ENCODE data around the gene ANGPTL4. TPM values are rescaled to one million over a fixed set of nuclear protein-coding genes. Genes with fewer than 3 reads are reported as not detected.
"Not testable (repeated sequence)": the region's sequence is repeated elsewhere in the genome, so short reads cannot be mapped to it uniquely, and the experiment has no call there.

Gene ANGPTL4
- total RNA-seq, 1 donor from 2014 or later, result 5.3 TPM

DNA sequence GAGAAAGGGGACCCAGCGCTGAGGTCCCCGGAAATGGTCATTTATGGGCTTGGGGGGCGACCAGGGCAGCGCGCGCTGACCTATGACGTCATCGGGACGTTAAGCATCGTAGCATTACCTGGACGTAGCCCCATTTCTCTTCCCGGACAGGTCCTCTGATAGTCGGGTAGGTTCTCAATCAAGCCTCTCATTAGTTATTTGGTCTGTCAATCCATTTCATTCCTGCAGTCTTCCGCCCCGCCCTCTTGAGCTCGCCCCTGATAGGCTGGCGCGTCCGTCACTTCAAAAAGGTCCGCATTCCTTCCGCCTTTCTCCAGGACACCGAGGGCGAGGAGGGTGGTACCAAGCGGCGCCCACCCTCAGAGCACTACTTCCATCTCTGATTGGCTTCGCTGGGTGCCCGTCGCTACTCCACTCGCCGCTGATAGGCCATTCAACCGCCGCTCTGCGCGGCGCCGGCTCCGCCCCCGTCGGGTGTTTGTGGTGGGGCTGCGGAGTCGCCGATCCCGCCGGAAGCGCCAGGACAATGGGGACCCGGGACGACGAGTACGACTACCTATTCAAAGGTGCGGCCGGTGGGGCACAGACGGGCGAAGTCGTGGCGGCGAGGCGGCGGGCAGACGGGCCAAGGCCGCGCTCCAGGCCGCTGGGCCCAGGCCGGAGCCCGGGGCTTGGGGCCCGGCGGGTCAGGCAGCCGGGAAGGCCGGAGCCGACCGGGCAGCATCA, 26.1 kb downstream of the ANGPTL4 start, which contains the start of gene RAB11B:
Gene RAB11B (plus strand): TSS at position 470 of the 726 bp plus-strand sequence. CDS start 57 bp downstream, at position 527.
- peak; percentile 100 for DNase-seq (ENCODE audit: low spot score)

DNA sequence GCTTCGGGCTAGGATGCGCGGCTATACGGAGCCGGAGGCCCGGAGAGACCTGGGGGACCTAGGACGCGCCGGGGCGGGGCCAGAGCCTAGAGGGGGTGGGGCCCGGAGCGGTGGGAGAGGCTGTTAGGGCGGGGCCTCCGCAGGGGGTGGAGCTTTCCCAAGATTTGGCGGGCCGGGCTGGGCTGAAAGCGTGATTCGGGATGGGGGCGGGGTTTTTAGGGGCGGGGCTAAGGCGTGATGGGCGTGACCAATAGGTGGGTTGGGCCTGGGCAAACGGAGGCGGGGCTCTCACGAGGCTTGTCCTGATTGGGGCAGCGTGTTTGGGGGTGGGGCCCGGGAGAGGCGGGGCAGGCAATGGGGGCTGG, 26.6 kb downstream of the ANGPTL4 start:
- DNase-seq (ENCODE audit: low spot score), result peak; percentile 95

DNA sequence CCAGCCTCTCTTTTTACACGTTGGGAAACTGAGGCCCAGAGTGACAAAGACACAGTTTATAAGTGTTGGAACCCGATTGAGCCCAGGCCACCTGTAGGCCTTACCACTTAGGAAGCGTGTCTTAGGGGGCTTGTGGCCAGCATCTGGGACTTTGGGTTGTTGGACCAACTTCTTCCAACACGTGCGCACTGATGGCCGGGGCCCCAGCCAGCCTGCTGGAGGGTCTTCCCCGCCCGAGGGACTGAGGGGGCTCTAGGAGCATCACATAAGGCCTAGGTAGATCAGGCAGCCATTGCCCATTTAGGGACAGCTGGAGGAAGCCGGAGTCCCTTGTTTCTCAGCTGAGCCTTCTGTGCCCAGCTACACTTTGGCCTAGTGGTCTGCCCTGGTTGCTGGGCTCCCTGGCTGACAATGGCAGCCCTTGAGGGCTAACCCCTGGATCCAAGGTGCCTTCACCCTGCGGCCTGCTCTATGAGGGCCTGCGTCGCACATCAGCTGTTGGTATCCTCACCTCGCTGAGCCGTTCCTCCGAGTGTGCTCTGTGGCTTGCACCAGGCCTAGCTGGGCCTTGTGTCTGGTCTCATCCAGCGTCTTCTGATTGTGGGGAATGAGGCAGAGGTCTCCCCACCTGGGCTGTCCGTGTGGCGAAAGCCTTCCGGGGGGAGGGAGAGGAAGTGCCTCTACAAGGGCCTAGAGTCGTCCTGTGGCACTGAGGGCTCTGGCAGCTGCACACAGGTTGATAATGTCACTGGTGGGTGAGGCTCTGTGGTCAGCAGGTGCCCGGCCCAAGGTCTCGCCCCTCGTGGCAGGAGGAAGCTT, 27.5 kb downstream of the ANGPTL4 start:
- DNase-seq (ENCODE audit: low spot score), result no peak

DNA sequence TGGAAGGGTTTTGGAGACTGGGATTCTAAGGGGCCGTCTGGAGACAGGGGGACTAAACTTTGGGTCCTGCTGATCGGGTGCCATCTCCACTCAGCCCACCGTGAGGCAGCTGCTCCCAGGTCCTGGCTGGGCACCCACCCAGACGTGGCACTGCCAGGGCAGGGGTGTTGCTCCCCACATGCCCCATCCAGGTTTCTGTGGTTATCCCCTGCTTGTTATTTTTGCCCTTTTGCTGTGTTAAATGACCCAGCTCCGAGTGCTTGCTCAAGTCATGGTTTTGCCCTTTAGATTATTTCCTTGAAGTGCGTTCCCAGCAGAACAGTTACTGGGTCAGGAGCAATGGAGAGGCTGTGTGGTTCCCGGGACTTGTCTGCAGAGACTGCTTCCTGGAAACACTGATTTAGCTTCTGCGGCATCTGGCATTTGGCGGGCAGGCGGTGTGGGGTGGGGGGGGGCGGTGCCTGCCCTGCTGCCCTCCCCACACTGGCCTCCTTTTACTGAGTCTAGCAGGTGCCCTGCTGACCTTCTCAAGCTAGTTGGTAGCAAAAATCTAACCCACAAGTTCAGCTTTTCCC, 28.1 kb downstream of the ANGPTL4 start:
- no peak for DNase-seq (ENCODE audit: low spot score)

DNA sequence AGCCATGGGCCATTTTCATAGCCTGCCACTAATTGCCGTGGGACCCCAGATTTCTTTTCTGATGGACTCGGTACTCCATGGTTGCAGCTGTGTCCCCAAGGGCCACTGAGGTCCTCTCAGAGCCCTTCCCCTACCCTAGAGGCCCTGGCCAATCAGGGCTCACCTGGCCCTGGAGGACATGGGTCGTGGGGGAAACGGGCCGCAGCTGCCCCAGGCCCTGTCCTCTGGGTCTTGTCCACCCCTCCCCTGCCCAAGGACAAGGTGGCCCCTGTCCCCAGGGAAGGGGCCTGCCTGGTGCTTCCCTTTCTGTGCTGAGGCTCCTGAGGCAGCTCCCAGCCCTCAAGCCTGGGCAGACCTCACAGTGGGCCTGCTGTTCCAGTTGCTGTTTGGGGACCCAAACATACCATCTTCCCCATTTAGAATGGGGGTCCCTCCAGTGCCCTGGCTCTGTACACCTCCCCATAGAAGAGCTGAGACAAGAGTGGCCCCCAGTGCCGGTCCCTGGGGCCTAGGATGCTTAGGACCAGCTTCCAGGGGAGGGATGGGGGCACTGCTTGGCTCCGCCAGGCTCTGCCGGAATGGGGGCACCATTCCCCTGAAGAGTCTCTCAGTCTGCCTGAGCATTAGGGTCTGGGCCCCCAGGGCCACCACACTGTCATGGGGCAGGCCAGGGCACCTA, 29.4 kb downstream of the ANGPTL4 start:
- no peak for DNase-seq (ENCODE audit: low spot score)

DNA sequence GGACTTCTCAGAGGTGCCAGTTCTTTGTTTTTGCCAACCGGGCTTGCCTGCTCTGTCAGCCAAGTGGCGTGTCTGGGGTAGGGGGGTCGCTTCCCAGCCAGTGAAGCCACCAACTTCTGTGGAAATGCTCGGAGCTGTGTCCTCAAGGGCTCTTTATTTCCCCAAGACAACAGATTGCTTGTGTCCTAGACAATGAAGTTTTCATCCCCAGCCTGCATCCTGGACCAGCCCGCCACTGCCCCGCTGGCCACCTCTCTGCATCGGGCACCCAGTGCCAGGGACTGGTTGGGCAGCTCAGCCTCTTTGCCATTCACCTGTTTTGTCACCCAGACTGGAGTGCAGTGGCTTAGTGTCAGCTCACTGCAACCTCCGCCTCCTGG, 29.9 kb downstream of the ANGPTL4 start:
- DNase-seq (ENCODE audit: low spot score), result no peak

DNA sequence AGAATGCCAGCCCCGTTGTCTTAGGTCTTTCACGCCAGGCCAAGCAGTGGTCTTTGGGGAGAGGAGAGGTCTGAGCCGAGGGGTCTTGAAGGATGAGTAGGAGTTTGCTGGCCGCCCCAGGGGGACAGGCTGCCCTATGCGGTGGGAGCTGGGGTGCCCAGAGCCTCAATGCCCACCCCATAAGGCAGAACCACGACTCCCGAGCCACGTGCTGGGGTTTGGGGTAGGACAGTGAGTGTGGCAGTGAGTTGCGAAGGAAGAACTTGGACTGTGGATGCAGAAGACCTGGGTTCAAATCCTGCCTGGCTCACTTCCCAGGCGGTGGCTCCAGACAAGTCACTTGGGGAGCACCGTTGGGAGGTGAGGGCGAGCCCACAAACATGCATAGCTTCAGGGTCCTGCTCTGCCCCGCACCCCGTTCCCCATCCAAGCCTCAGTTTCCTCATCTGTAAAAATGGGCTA, 31.7 kb downstream of the ANGPTL4 start:
- no peak for DNase-seq (ENCODE audit: low spot score)

DNA sequence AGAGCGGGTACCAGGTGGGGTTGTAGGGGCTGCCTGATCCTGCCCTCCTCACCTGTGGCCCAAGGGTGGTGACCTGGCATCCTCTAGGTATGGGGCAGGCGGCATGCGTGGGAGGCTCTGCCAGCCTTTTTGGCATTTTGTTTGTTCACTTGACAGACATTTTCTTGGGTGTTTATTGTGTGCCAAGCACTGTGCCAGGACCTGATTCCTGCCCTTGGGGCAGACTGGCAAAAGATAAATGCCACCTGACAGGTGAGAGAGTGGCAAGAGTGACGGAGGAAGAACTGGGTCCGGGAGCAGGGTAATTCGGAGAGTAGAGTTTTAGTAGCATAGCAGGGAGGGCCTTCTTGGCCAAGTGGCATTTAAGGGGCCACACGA, 32.2 kb downstream of the ANGPTL4 start:
- no peak for DNase-seq (ENCODE audit: low spot score)

DNA sequence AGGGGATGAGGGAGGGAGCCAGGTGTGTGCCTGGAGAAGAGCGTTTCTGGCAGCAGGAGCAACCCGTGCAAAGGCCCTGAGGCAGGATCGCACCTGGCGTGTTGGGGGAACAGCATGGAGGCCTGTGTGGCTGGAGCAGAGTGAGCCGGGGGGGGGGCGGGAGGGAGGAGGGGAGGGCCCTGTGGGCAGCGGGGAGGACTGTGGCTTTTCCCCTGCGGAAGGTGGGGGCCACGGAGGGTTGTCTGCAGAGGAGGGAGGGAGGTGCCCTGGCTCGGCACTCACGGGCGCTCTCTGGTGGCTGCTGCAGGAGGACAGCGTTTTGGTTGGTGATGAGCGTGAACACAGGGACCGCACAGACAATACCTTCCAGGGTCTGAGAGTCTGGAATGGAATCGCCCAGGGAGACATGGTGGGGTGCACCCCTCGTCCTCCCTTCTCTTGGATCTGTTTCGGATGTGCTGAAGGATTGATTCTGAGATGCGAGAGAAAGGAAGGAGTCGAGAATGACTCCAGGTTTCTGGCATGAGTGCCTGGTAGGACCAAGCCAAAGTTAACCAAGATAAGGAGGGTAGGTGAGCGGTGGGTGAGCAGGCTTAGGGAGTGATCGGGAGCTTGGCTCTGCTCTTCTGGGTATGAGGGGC, 32.7 kb downstream of the ANGPTL4 start:
- DNase-seq (ENCODE audit: low spot score), result no peak

DNA sequence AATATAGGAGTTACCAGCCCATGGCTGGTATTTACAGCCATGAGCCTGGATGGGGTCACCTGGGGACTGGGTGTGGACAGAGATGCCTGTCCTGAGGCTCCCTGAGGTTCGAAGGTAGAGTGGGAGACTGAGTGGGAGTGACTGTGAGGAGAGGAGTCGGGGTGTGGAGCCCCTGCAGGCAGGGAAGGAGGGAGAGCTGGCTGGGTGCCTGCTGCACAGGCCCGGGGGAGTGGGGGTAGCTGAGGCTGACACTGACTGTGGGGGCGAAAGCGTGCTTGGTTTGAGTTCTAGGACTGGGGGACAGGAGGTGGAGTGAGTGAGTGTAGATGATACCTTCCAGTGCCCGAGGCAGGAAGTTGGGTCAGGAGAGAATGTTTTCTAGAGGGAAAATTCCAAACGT, 33.3 kb downstream of the ANGPTL4 start:
- no peak for DNase-seq (ENCODE audit: low spot score)

DNA sequence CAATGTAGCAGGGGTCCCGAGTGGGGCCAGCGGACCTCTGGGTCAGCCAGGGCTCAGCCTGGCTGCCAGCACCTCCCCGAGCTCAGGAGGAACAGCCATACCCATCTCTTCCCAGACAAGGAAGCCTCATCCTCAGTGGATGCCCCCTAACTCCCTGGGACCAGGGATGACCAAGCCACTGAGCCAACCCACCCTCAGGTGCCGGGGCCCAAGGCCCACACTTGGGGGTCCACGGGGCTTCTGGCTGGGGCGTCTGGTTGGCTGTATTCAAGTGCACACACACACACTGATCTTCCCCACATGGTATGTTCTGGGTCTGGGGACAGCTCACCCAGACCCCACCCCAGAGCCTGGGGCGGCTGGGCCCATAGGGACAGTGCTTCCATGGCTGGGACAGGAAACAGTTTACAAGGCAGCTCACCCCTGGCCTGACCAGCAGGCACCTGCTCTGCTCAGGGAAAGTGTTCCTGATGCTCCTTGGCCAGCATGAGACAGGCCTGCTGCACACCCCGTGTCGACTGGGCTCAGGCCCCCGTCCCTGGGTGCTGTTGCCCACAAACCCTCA, 33.9 kb downstream of the ANGPTL4 start:
- DNase-seq (ENCODE audit: low spot score), result no peak

DNA sequence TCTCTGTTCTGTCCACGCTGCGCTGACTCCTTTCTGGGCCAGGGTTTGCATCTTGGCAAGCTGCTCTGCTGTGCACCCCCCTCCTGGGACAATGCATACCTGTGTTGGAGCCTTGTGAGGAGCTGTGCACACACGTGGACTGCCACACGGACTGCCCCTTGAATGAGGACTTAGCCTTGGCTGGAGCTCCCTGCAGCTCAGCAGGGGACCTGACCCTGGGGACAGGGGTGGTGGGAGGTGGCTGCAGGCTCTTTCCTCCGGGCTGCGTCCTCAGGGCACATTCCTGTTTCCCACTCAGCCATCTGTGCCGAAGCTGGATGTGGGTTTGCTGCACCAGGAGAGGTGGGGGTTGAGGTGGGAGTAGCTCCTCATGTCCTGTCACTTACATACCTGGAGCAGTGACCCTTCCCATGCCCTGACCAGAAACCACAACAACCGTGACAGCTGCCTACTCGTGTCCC, 34.4 kb downstream of the ANGPTL4 start:
- DNase-seq (ENCODE audit: low spot score), result no peak

DNA sequence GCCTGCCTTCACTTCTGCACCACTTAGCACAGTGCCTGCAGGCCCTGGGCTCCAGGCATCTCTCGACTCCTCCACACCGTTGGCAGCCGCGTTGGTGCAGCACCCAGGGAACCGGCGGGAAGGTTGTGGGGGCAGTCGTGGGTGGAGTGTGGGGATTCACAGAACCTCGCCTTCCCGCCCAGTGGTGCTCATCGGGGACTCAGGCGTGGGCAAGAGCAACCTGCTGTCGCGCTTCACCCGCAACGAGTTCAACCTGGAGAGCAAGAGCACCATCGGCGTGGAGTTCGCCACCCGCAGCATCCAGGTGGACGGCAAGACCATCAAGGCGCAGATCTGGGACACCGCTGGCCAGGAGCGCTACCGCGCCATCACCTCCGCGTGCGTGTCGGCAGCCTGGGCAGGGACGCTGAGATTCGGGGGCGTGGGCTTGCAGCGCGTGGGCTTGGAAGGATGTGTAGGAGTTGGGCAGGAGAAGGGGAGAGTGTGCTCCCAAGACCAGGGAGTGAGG, 35.8 kb downstream of the ANGPTL4 start:
- DNase-seq (ENCODE audit: low spot score), result no peak

DNA sequence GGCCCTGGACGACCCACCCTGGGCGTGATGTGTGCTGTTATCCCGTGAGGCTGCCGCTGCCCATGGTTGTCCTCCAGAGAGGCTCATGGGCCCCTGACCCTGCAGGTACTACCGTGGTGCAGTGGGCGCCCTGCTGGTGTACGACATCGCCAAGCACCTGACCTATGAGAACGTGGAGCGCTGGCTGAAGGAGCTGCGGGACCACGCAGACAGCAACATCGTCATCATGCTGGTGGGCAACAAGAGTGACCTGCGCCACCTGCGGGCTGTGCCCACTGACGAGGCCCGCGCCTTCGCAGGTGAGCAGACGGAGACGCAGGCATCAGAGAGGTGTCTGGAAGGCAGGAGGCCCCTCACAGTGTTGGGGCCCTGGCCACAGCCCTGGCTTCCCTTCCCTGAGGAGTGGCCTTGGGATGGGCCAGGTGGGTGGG, 38.0 kb downstream of the ANGPTL4 start:
- no peak for DNase-seq (ENCODE audit: low spot score)

DNA sequence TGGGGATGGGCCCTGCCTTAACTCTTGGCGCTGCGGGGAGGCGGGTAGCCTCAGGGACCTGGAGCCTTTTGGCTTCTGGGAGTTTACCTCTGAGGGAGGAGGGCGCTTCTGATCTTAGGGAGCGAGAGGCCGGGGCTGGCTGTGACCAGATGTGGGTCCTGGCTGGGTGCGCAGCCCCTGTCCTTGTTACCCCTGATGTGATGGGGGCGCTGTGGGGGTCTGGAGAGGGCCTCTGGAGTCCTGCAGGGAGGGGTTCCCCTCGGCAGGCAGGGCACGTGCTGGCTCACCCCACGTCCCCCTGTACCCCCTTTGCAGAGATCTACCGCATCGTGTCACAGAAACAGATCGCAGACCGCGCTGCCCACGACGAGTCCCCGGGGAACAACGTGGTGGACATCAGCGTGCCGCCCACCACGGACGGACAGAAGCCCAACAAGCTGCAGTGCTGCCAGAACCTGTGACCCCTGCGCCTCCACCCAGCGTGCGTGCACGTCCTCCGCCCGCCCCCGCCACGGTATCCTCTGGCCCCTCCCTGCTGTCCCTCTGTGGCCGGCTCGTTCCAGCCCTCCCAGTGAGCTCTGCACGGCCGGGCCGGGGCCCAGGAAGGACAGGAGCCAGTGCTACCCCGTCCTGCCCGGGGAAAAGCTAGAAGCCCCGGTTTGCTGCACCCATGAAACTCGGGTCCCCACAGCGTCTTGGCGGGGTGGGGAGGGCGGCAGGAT, 39.3 kb downstream of the ANGPTL4 start:
- no peak for DNase-seq (ENCODE audit: low spot score)

DNA sequence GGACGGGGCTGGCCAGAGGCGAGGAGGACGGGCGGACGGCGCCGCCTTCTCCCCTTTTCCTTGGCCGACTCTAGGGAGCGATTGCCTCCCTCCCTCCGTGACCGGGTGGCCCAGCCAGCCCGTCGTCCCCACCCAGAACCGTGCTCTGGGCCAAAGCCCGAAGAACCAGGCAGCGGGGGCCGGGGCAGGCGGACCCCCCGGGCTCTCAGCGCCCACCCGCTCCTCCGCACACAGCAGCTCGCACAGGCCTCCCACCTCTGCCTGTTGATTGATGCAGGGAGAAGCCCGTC, 39.8 kb downstream of the ANGPTL4 start:
- DNase-seq (ENCODE audit: low spot score), result no peak

DNA sequence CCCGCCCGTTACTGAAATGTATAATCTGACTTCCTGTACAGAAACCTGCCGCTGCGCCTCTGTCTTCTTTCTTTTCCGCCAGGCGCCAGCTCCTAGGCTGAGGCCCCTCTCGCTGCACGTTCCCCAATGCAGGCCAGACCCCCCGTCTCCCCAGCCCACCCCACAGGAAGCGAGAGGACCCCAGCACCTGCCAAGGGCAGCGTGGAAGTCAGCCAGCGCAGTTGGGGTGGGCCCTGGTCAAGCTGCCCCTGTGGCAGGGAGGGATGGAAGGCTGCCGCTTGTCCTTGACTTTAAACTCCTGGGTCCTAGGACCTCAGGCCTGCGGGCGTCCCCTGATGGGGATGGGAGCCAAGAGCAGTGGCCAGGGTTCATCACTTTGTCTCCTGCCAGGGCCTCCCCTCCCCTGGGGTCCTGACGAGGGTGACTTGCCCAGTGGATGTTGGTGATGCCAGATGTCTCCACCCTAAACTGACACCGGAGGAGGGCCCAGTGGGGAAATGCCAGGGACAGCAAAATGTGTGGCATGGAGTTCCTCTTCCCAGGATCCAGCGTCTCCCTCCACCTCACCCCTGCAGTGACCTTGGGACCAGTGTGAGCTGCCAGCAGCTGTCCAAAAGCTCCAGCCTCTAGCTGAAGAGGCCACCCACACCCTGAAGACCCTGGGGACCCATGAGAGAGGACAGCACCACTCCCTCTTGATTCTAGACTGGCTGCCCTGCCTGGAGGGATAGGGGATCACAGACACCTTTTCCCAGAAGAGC, 40.6 kb downstream of the ANGPTL4 start:
- DNase-seq (ENCODE audit: low spot score), result no peak

DNA sequence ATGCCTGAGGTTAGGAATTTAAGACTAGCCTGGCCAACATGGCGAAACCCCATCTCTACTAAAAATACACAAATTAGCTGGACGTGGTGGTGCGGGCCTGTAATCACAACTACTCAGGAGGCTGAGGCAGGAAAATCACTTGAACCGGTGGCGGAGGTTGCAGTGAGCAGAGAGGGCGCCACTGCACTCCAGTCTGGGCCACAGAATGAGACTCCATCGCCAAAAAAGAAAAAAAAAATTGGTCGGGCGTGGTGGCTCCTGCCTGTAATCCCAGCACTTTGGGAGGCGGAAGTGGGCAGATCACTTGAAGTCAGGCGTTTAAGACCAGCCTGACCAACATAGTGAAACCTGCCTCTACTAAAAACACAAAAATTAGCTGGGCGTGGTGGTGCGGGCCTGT, 46.8 kb downstream of the ANGPTL4 start:
- not testable (repeated sequence) for DNase-seq (ENCODE audit: low spot score)

DNA sequence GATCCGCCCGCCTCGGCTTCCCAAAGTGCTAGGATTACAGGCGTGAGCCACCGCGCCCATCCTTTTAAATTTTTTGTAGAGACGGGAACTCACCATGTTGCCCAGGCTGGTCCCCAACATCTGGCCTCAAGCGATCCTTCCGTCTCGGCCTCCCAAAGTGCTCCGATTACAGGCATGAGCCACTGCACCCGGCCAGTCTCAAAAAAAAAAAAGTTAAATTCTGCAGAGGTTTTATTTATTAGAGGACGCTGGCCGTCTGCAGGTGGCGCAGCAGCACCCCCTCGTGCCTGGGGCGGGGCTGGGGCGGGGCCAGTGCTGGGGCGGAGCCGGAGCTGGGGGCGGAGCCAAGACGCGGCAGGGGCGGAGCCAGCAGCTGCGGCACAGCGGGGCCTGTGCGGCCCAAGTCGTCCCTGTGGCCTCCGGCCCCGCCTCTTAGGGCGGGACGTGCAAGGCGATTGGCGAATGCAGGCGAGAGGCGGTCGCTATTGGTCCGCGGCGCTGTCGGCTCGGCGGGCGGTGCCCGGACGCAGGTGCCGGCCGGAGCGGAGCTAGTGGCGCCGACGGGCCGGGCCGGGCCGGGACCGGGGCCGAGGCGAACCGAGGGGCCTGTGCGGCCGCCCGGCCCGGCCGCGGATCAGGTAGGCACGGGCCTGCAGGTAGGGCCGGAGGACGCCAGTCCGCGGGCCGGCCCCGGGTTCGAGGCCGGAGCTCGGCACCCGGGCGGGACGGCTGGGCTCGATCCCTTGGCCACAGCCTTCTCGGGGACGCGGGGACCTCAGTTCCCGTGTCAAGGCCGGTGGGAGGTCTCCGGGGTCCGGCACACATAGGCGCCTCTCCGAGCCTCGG, 49.1 kb downstream of the ANGPTL4 start, which contains the start of gene MARCHF2:
Gene MARCHF2 (plus strand): TSS at position 523 of the 846 bp plus-strand sequence. CDS start 8,536 bp downstream, outside the sequence.
- DNase-seq (ENCODE audit: low spot score), result peak; percentile 97
